HG02885 (cell line): ENCODE data around the gene UBE2Q1.
"Not testable (repeated sequence)": the region's sequence is repeated elsewhere in the genome, so short reads cannot be mapped to it uniquely, and the experiment has no call there.

Source experiments
- ATAC-seq: cut with Tn5 transposase; IDR thresholded peaks from one replicate; pipeline ENCODE4 v1.9.1; 2021; ENCODE audit warnings: mild to moderate bottlenecking; ENCODE audit not compliant: unreplicated experiment, poor library complexity

The UBE2Q1 gene

GRCh38 chr1:154553056-154554030 is 5.1 kb downstream of the UBE2Q1 start:
- ATAC-seq: no peak

- ATAC-seq: no peak
Observed at GRCh38 chr1:154552036-154552435, 6.4 kb downstream of the UBE2Q1 start.

GRCh38 chr1:154551474-154551873 is 7.0 kb downstream of the UBE2Q1 start:
- ATAC-seq: no peak

- ATAC-seq: no peak
Observed at GRCh38 chr1:154550657-154551056, 7.8 kb downstream of the UBE2Q1 start.

- no peak for ATAC-seq
Observed at GRCh38 chr1:154550070-154550469, 8.4 kb downstream of the UBE2Q1 start.

GRCh38 chr1:154549202-154549770 is 9.2 kb downstream of the UBE2Q1 start:
- no peak for ATAC-seq

GRCh38 chr1:154548028-154548427 is 10.4 kb downstream of the UBE2Q1 start:
- ATAC-seq: no peak

- no peak for ATAC-seq
Observed at GRCh38 chr1:154547105-154547732, 11.2 kb downstream of the UBE2Q1 start.

- no peak for ATAC-seq
Observed at GRCh38 chr1:154546264-154547063, 12.0 kb downstream of the UBE2Q1 start.

- no peak for ATAC-seq
Observed at GRCh38 chr1:154541231-154541630, 17.2 kb downstream of the UBE2Q1 start.

GRCh38 chr1:154539486-154540483 is 18.7 kb downstream of the UBE2Q1 start:
- no peak for ATAC-seq

- no peak for ATAC-seq
Observed at GRCh38 chr1:154536570-154536969, 21.9 kb downstream of the UBE2Q1 start.

GRCh38 chr1:154533952-154534844 is 24.3 kb downstream of the UBE2Q1 start:
- no peak for ATAC-seq

GRCh38 chr1:154531950-154532349 is 26.5 kb downstream of the UBE2Q1 start:
- not testable (repeated sequence) for ATAC-seq

GRCh38 chr1:154529308-154529707 is 29.2 kb downstream of the UBE2Q1 start:
- no peak for ATAC-seq

- no peak for ATAC-seq
Observed at GRCh38 chr1:154527192-154527591, 31.3 kb downstream of the UBE2Q1 start.

GRCh38 chr1:154524881-154525280 is 33.6 kb downstream of the UBE2Q1 start:
- no peak for ATAC-seq

GRCh38 chr1:154521695-154522094 is 36.8 kb downstream of the UBE2Q1 start:
- no peak for ATAC-seq
